ENCODE measurements around the gene PRKAG2. TPM values are rescaled to one million over a fixed set of nuclear protein-coding genes. Genes with fewer than 3 reads are reported as not detected.
"Not testable (repeated sequence)": the region's sequence is repeated elsewhere in the genome, so short reads cannot be mapped to it uniquely, and the experiment has no call there.

Gene PRKAG2
- total RNA-seq, 1 donor from 2014 or later = 35.6 TPM

DNA sequence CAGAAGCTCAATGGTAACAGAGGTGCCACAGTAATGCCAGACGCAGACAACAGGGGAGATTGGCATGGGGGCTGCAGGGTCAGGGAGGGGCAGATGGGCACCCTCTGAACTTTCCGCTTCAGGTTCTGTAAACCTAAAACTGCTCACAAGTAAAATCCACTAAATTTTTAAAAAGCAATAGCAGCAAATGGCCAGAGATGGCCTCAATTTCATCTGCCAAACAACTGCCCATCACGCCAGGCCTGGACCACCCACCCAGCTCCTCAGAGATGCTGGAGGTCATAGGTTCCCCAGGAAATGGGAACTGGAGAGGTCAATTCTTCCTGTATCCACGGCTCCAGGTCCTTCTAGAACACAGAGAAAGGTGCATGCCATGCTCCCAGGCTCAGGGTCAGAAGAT lies 76.1 kb downstream of the PRKAG2 start:
- H3K4me3 ChIP-seq = no peak overlapping the region
- intact Hi-C loops (cut with DNase I) = no loop called here
- ATAC-seq = no peak
- H3K27me3 ChIP-seq = no peaks in the 10 kb centered on the region
- TF ChIP-seq, protein P1, sequence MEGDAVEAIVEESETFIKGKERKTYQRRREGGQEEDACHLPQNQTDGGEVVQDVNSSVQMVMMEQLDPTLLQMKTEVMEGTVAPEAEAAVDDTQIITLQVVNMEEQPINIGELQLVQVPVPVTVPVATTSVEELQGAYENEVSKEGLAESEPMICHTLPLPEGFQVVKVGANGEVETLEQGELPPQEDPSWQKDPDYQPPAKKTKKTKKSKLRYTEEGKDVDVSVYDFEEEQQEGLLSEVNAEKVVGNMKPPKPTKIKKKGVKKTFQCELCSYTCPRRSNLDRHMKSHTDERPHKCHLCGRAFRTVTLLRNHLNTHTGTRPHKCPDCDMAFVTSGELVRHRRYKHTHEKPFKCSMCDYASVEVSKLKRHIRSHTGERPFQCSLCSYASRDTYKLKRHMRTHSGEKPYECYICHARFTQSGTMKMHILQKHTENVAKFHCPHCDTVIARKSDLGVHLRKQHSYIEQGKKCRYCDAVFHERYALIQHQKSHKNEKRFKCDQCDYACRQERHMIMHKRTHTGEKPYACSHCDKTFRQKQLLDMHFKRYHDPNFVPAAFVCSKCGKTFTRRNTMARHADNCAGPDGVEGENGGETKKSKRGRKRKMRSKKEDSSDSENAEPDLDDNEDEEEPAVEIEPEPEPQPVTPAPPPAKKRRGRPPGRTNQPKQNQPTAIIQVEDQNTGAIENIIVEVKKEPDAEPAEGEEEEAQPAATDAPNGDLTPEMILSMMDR (IDR thresholded peaks at IDR 0.05) = no peak
- peak; percentile 39 for DNase-seq
- peaks cover 25% of the 10 kb centered on the region for H3K4me1 ChIP-seq
- H3K36me3 ChIP-seq = no peaks in the 10 kb centered on the region
- H3K27ac ChIP-seq = no peak overlapping the region
- no peaks in the 10 kb centered on the region for H3K9me3 ChIP-seq

DNA sequence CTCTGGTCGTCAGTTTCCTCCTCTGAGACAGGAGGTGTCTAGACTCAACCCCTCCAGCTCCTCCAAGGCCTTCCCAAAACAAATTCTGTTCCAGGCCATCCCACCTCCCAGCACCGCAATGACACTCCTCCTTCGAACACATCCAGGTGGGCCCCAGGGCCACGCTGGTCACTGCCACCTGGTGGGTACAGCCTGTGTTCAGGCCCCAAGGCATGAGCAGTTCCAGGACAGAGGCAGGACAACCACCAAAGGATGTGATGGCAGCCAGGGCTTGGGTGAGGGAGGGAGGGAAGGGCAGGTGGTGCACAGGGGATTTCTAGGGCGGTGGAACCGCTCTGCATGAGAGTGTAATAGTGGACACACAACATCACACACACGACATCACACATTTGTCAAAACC lies 76.5 kb downstream of the PRKAG2 start:
- Histone ChIP-seq H3K9me3 (no peaks in the 10 kb centered on the region), H3K27me3 (no peaks in the 10 kb centered on the region), H3K27ac (no peak overlapping the region), H3K36me3 (no peaks in the 10 kb centered on the region), H3K4me1 (peaks cover 28% of the 10 kb centered on the region), H3K4me3 (no peak overlapping the region)
- intact Hi-C loops (cut with DNase I) = no loop called here
- DNase-seq (peak; percentile 42), ATAC-seq (no peak)
- TF ChIP-seq, protein P1 (IDR thresholded peaks at IDR 0.05) = no peak

DNA sequence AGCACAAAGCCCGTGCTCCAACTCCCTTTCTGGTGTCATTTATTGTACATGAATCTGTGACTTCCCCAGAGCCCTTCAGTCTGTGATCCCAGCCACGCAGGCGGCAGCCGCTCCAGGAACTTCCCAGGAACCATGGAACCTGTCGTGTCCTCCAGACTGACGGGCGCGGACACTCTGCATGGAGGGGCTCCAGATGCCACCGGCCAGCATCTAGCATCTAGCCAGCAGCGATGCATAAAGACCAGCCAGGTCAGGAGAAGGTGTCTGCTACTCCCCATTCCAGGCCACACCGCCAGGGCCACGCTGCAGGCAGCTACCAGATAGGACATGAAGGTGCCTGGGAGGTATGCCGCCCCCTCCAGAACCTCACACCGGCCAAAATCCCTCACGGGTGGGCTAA lies 77.4 kb downstream of the PRKAG2 start:
- no peak overlapping the region for H3K27ac ChIP-seq
- H3K9me3 ChIP-seq = no peaks in the 10 kb centered on the region
- peaks cover 34% of the 10 kb centered on the region for H3K4me1 ChIP-seq
- no peak for ATAC-seq
- no peaks in the 10 kb centered on the region for H3K36me3 ChIP-seq
- DNase-seq = peak; percentile 62
- intact Hi-C loops (cut with DNase I) = no loop called here
- H3K4me3 ChIP-seq = no peak overlapping the region
- H3K27me3 ChIP-seq = no peaks in the 10 kb centered on the region
- TF ChIP-seq, protein P1 (IDR thresholded peaks at IDR 0.05) = no peak

DNA sequence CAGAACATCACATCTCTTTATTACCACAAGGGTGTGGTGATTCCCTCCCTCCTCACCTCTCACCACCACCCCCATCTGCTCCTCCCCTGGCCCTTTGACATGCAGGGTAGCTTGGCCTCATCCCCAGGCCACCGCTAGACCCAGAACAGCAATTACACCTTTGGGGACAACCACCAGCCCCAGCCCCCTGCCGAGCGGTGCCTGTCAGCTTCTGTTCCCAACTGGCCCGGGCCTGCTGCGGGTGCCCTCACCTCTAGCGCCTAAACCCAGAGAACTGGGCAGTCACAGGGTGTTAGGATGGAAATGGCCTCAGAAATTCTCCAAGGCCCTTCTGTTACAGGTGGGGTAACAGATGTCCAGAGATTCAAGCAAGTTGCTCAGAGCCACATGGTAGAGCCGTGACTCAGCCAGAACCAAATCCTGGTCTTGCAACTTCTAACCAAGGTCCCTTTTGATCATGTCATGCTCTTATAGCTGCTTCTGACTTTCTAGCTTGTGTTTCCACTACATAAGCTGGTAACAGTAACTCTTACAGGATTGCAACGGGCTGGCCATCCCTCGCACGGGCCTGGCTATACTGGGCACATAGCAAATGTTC lies 78.0 kb downstream of the PRKAG2 start:
- Histone ChIP-seq H3K36me3 (no peaks in the 10 kb centered on the region), H3K4me3 (no peak overlapping the region), H3K9me3 (no peaks in the 10 kb centered on the region), H3K27me3 (no peaks in the 10 kb centered on the region), H3K4me1 (peaks cover 39% of the 10 kb centered on the region), H3K27ac (peak overlapping the region; percentile 18)
- TF ChIP-seq, protein P1 (IDR thresholded peaks at IDR 0.05) = no peak
- intact Hi-C loops (cut with DNase I) = no loop called here
- ATAC-seq (no peak), DNase-seq (peak; percentile 58)

DNA sequence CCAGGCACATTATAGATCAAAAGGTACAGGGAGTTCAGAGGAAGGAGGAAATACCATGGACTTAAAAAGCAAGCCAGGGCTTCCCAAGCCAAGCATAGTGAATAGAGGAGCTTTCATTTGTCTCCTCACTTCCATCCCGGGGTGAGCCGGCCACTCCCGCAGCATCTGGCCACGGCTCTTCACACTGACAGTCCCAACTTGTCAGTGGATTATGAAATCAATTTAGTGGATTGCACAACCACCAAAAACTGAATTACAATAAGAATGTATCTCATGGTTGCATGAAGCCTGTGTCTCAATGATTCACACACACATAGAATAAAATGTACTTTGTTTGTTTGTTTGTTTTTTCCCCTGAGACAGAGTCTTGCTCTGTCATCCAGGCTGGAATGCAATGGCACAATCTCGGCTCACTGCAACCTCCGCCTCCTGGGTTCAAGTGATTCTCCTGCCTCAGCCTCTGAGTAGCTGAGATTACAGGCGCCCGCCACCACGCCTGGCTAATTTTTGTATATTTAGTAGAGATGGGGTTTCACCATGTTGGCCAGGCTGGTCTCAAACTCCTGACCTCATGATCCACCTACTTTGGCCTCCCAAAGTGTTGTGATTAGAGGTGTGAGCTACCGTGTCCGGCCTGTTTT lies 79.1 kb downstream of the PRKAG2 start:
- H3K9me3 ChIP-seq; intact Hi-C loops (cut with DNase I); H3K4me3 ChIP-seq; H3K36me3 ChIP-seq; H3K27me3 ChIP-seq: not testable (repeated sequence)
- ATAC-seq (peak; percentile 8), DNase-seq (peak; percentile 71)
- Histone ChIP-seq H3K27ac (peak overlapping the region; percentile 83), H3K4me1 (peaks cover 48% of the 10 kb centered on the region)

DNA sequence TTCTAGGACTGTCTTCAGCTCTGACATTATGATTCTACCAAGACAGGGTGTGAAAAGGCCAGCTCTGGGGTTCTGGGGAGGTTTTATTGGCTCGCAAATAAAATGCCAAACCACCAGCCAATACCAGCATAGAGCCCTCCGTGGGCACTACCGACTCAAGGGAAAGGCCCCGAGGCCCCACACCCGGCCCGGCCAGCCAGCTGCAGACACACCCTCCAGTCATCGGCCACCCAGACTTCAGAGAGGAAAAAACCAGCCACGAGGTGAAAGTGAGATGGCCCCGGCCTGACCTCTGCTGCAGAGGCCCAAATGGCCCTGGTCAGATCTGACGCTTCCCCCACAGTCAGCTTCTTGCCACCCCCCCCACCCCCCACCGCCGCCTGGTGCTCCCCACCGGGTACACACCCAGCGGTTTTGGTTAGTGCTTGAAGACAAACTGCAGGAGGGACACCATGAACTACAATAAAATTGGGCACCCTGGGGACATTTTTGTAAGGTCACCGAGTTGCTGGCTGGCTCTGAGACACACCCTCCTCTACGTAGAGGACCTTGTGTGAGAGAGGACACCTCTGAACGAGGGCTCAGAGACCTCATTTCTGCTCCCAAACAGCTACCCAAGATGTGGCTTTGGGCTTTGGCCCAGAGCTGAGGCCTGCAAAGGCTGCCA lies 79.9 kb downstream of the PRKAG2 start:
- TF ChIP-seq, protein P1 (IDR thresholded peaks at IDR 0.05) = no peak
- Histone ChIP-seq H3K4me3 (no peak overlapping the region), H3K36me3 (no peaks in the 10 kb centered on the region), H3K9me3 (no peaks in the 10 kb centered on the region), H3K4me1 (peaks cover 52% of the 10 kb centered on the region), H3K27me3 (no peaks in the 10 kb centered on the region), H3K27ac (peak overlapping the region; percentile 83)
- intact Hi-C loops (cut with DNase I) = no loop called here
- DNase-seq (peak; percentile 63), ATAC-seq (no peak)

Data from upper lobe of right lung (tissue), 1 donor.